Gastroesophageal sphincter (tissue), 4 donors: ENCODE measurements around the gene TTC13. TPM values are rescaled to one million over a fixed set of nuclear protein-coding genes. Genes with fewer than 3 reads are reported as not detected.

Source experiments
- ATAC-seq: fragments of 150-250 bp; one replicate; pipeline ENCODE4 v1.9.1; 2016; ENCODE audit warnings: mild to moderate bottlenecking, moderate library complexity
- H3K27ac ChIP-seq, 4 donors: fragments of 200-600 bp; sonication (generic) in 3 of 4; 1 replicate in 3 of 4; 2 replicates in 1 of 4; pipeline ENCODE4 v1.5.1; 2016 to 2019
- H3K27me3 ChIP-seq: fragments of 200-600 bp; sonication (generic); one replicate; pipeline ENCODE4 v1.5.1; 2019
- H3K36me3 ChIP-seq, 2 donors: fragments of 200-600 bp; sonication (generic); one replicate each; pipeline ENCODE4 v1.5.1; 2019; ENCODE audit warnings: control low read depth in 1 of 2
- H3K4me1 ChIP-seq, 3 donors: fragments of 200-600 bp; sonication (generic); 1 replicate in 2 of 3; 2 replicates in 1 of 3; pipeline ENCODE4 v1.5.1; 2016 to 2019; ENCODE audit warnings: control low read depth in 2 of 3
- H3K4me3 ChIP-seq, 2 donors: fragments of 200-600 bp; sonication (generic); one replicate each; pipeline ENCODE4 v1.5.1; 2019; ENCODE audit warnings: mild to moderate bottlenecking in 1 of 2, moderate library complexity in 1 of 2
- H3K9me3 ChIP-seq, 3 donors: fragments of 200-600 bp; sonication (generic); one replicate each; pipeline ENCODE4 v1.5.1; 2017 to 2019; ENCODE audit warnings: control low read depth in 2 of 3
- EP300 ChIP-seq: sonication (generic); formaldehyde crosslinking; IDR thresholded peaks from one replicate; pipeline ENCODE4 v1.6.1; 2017; ENCODE audit warnings: antibody characterized with exemption, mild to moderate bottlenecking
- POLR2A ChIP-seq, 2 donors: fragments of 450-650 bp; IDR thresholded peaks; one replicate each; pipeline ENCODE4 v1.6.1; 2017; ENCODE audit warnings: antibody characterized with exemption in 2 of 2, mild to moderate bottlenecking in 2 of 2, moderate library complexity in 1 of 2
- POLR2AphosphoS5 ChIP-seq: sonication (generic); formaldehyde crosslinking; IDR thresholded peaks from one replicate; pipeline ENCODE4 v1.6.1; 2017; ENCODE audit warnings: antibody characterized with exemption
- WGBS, 2 donors: methylation state at CpG; one replicate each; pipeline ENCODE4 v1.1.5; 2018; ENCODE audit warnings: low coverage in 1 of 2; 5-methylcytosine and 5-hydroxymethylcytosine counted together
- total RNA-seq, 4 donors: library from RNA; depleted of rRNA; stranded (reverse); fragments of >200 nt; gene quantifications; one replicate each; pipeline ENCODE4 v1.1.0, GENCODE V29; 2016
- TF ChIP-seq, protein P1 (sequence below), 4 experiments: fragments of 200-600 bp in 2 of 4; fragments of 450-650 bp in 2 of 4; sonication (generic) in 1 of 4; IDR thresholded peaks; one replicate each; pipeline ENCODE4 v1.5.1; 2017 to 2019; ENCODE audit warnings: antibody characterized with exemption in 4 of 4, mild to moderate bottlenecking in 2 of 4, moderate library complexity in 2 of 4

The TTC13 gene
- total RNA-seq, 4 donors from 2014 or later: 9.6 to 24.4 (median 13.7) TPM

DNA sequence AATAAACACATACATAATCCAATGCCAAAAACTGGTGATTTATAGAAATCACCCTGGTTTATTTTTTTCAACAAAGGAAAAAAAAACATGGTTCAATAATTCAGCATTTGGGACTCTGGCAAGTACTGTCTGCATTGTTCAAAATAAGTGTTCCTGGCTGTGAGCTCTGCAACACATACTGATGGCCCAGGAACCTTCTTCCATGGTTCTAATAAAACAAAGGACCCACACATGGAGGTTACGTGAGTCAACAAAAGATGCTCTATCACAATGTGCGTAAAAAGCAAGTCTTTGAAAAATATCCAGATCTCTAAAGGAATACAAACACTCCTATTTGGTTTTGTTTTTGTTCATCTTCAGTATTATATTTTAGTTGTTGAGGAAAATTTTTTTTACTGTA, 72.4 kb downstream of the TTC13 start:
- TF ChIP-seq POLR2AphosphoS5 (no peak), EP300 (no peak)
- Histone ChIP-seq H3K27me3 (no peaks in the 10 kb centered on the region), H3K36me3 (peaks cover 0 to 49% of the 10 kb centered on the region in 2 donors), H3K9me3 (no peaks in the 10 kb centered on the region), H3K4me1 (peaks cover 0 to 53% (median 11%) of the 10 kb centered on the region in 3 donors), H3K4me3 (no peak overlapping the region), H3K27ac (peak overlapping the region in 2 of 4 donors; percentile 63 to 78)
- no peak for ATAC-seq
- 68 to 80% methylated on average over 2 of the region's 2 CpGs for WGBS, 2 donors

DNA sequence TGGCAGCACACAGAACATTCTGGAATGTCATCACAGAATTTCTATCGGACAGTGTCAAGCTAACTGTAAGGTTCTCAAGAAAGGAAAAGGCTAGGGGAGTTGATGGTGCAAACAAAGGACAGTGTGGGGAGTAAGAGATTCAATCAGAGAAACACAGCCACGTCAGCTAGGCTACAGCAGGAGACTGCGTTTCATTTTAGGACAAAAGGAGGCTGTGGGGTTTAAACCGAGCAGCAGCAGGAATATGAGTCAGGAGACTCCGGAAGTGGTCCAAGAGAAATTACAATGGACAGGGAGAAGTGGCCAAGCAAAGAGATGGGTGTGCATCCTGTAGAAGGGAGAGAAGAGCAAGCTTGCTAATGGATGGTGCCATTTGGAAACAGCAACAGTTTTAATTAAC, 72.9 kb downstream of the TTC13 start:
- Histone ChIP-seq H3K36me3 (peaks cover 0 to 53% of the 10 kb centered on the region in 2 donors), H3K27ac (peak overlapping the region in 1 of 4 donors; percentile 78), H3K4me3 (no peak overlapping the region), H3K27me3 (no peaks in the 10 kb centered on the region), H3K4me1 (peaks cover 0 to 48% (median 9%) of the 10 kb centered on the region in 3 donors), H3K9me3 (no peaks in the 10 kb centered on the region)
- TF ChIP-seq, protein P1, sequence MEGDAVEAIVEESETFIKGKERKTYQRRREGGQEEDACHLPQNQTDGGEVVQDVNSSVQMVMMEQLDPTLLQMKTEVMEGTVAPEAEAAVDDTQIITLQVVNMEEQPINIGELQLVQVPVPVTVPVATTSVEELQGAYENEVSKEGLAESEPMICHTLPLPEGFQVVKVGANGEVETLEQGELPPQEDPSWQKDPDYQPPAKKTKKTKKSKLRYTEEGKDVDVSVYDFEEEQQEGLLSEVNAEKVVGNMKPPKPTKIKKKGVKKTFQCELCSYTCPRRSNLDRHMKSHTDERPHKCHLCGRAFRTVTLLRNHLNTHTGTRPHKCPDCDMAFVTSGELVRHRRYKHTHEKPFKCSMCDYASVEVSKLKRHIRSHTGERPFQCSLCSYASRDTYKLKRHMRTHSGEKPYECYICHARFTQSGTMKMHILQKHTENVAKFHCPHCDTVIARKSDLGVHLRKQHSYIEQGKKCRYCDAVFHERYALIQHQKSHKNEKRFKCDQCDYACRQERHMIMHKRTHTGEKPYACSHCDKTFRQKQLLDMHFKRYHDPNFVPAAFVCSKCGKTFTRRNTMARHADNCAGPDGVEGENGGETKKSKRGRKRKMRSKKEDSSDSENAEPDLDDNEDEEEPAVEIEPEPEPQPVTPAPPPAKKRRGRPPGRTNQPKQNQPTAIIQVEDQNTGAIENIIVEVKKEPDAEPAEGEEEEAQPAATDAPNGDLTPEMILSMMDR (IDR thresholded peaks at IDR 0.05): no peak
- TF ChIP-seq EP300 (no peak), POLR2AphosphoS5 (no peak), POLR2A (IDR thresholded peaks at IDR 0.05) (no peak)
- ATAC-seq: no peak
- WGBS, 2 donors: 54 to 57% methylated on average over 5 of the region's 5 CpGs

DNA sequence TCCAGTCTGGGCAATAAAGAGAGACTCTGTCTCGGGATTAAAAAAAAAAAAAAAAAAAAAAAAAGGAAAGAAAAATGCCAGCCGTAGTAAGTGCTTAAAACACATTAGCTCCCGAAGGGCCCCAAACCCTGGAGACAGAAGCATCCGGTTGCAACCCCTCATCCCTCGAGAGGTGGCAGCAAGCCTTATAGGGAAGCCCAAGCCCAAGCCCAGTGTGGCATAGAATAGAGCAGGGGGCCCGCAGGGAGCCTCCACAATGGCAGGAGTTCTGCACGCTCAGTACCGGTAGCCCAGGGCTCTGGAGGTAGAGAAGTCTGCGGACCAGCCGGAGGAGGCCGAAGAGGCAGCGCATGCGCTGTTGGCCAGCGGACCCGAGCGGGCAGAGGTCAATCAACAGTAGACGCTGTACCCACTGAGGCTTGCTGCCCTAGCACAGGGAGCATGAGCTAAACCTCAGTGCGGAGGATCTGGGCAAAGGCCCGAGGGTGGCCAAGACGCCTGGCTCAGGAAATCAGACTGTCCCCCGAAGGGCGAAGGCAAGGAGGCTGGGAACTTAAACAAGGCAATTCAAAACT, 76.2 kb downstream of the TTC13 start:
- H3K36me3 ChIP-seq: peaks cover 0 to 26% of the 10 kb centered on the region in 2 donors
- H3K27me3 ChIP-seq: no peaks in the 10 kb centered on the region
- no peaks in the 10 kb centered on the region for H3K9me3 ChIP-seq
- no peak overlapping the region for H3K27ac ChIP-seq
- H3K4me3 ChIP-seq: no peak overlapping the region
- TF ChIP-seq, protein P1 (IDR thresholded peaks at IDR 0.05): no peak
- TF ChIP-seq POLR2AphosphoS5 (no peak), POLR2A (IDR thresholded peaks at IDR 0.05) (no peak), EP300 (no peak)
- no peak for ATAC-seq
- 87 to 90% methylated on average over 4 to 7 of the region's 22 CpGs for WGBS, 2 donors
- peaks cover 0 to 21% (median 4%) of the 10 kb centered on the region in 3 donors for H3K4me1 ChIP-seq

DNA sequence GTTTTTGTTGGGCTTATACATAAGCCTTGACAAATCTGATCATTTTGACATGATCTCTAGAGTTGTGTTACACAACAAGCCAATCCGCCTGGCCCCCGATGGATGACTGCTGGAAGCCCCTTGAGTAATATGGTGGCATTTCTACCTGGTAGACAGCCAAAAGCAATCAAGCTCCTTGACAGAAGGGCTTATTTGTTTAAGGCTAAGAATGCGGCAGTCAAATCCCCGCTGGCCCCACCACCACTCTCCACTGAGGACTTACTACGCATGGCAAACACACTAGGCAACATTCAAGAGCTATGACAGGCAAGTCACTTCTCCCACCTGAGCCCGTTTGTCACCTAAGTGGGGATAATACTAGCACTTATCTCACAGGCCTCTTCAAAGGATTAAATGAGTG, 77.0 kb downstream of the TTC13 start:
- Histone ChIP-seq H3K27ac (no peak overlapping the region), H3K36me3 (peaks cover 0 to 22% of the 10 kb centered on the region in 2 donors), H3K9me3 (no peaks in the 10 kb centered on the region), H3K4me1 (peaks cover 0 to 20% (median 4%) of the 10 kb centered on the region in 3 donors), H3K4me3 (no peak overlapping the region), H3K27me3 (no peaks in the 10 kb centered on the region)
- 90% methylated on average over 5 of the region's 6 CpGs; no CpG with 5 or more reads in 1 of the 2 donors for WGBS, 2 donors
- TF ChIP-seq, protein P1 (IDR thresholded peaks at IDR 0.05): no peak
- no peak for TF ChIP-seq POLR2A (IDR thresholded peaks at IDR 0.05)
- TF ChIP-seq EP300: no peak
- no peak for TF ChIP-seq POLR2AphosphoS5
- ATAC-seq: no peak

DNA sequence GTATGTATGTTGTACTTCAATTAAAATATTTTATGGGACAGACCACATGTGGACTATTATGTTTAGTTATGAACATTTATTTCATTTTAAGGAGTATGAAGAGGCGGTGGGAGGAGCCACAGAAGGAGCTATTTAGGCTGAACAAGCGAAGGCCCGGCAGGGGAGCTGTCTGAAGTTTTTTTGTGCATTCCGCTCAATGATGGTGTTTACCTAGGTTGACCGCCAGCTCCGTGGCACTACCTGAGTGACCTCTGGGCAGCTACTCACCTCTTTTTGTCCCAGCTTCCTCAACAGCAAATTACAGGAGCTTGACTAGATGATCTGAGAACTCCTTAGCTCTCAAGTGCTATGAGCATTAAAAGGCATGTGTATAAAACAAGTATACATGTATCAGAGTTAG, 77.7 kb downstream of the TTC13 start:
- Histone ChIP-seq H3K36me3 (peaks cover 0 to 22% of the 10 kb centered on the region in 2 donors), H3K27ac (no peak overlapping the region), H3K4me1 (peaks cover 0 to 17% (median under 1%) of the 10 kb centered on the region in 3 donors), H3K27me3 (no peaks in the 10 kb centered on the region), H3K9me3 (no peaks in the 10 kb centered on the region), H3K4me3 (no peak overlapping the region)
- ATAC-seq: no peak
- WGBS, 2 donors: 76% methylated on average over 5 of the region's 6 CpGs; no CpG with 5 or more reads in 1 of the 2 donors
- TF ChIP-seq POLR2A (IDR thresholded peaks at IDR 0.05) (no peak), POLR2AphosphoS5 (no peak), EP300 (no peak)
- TF ChIP-seq, protein P1 (IDR thresholded peaks at IDR 0.05): no peak
